H9 (cell line): Measurements from ENCODE around the gene OBP2B. TPM values are rescaled to one million over a fixed set of nuclear protein-coding genes. Genes with fewer than 3 reads are reported as not detected.

Experiments used
- DNase-seq: peaks from one replicate; pipeline ENCODE4 v3.0.0-alpha.2; 2017
- H2AFZ ChIP-seq: one replicate; pipeline ENCODE4 v1.6.1; 2013; ENCODE audit warnings: mild to moderate bottlenecking, low read length, control low read depth, moderate library complexity
- H2AK5ac ChIP-seq: 2 replicates; pipeline ENCODE4 v1.6.1; 2013; ENCODE audit warnings: low read length, control low read depth, mixed read lengths; ENCODE audit not compliant: insufficient read length
- H2BK120ac ChIP-seq: one replicate; pipeline ENCODE4 v1.6.1; 2013; ENCODE audit warnings: low read depth, mild to moderate bottlenecking, low read length, control low read depth, inconsistent platforms; ENCODE audit not compliant: poor library complexity, severe bottlenecking
- H2BK12ac ChIP-seq: 2 replicates; pipeline ENCODE4 v1.6.1; 2013; ENCODE audit warnings: low read length, control low read depth, mixed read lengths, low read depth; ENCODE audit not compliant: insufficient read length
- H2BK15ac ChIP-seq: 2 replicates; pipeline ENCODE4 v1.6.1; 2013; ENCODE audit warnings: low read depth, low read length, control low read depth
- H2BK20ac ChIP-seq: one replicate; pipeline ENCODE4 v1.6.1; 2013; ENCODE audit warnings: low read depth, mild to moderate bottlenecking, low read length, control low read depth, inconsistent platforms; ENCODE audit not compliant: poor library complexity, severe bottlenecking
- H2BK5ac ChIP-seq: 2 replicates; pipeline ENCODE4 v1.6.1; 2013; ENCODE audit warnings: low read length, control low read depth, mixed read lengths; ENCODE audit not compliant: insufficient read length
- H3K14ac ChIP-seq: 2 replicates; pipeline ENCODE4 v1.6.1; 2013; ENCODE audit warnings: low read length, control low read depth; ENCODE audit not compliant: insufficient read depth
- H3K18ac ChIP-seq: 2 replicates; pipeline ENCODE4 v1.6.1; 2013; ENCODE audit warnings: low read depth, mild to moderate bottlenecking, mixed read lengths, low read length, control low read depth; ENCODE audit not compliant: insufficient read length
- H3K23ac ChIP-seq: 2 replicates; pipeline ENCODE4 v1.6.1; 2013; ENCODE audit warnings: low read length, control low read depth, mixed read lengths, low read depth; ENCODE audit not compliant: insufficient read length
- H3K23me2 ChIP-seq: 2 replicates; pipeline ENCODE4 v1.6.1; 2013; ENCODE audit warnings: low read depth, mild to moderate bottlenecking, mixed read lengths, low read length, control low read depth; ENCODE audit not compliant: insufficient read length, poor library complexity, severe bottlenecking
- H3K27ac ChIP-seq: 2 replicates; pipeline ENCODE4 v1.5.1; 2013; ENCODE audit warnings: low read length, control low read depth, mixed read lengths, low read depth; ENCODE audit not compliant: insufficient read length
- H3K27me3 ChIP-seq: 2 replicates; pipeline ENCODE4 v1.6.1; 2013; ENCODE audit warnings: low read length, control low read depth, inconsistent platforms; ENCODE audit not compliant: insufficient read depth
- H3K4ac ChIP-seq: 2 replicates; pipeline ENCODE4 v1.6.1; 2013; ENCODE audit warnings: low read depth, mild to moderate bottlenecking, control low read depth, inconsistent platforms, low read length, moderate library complexity
- H3K4me1 ChIP-seq: 2 replicates; pipeline ENCODE4 v1.6.1; 2013; ENCODE audit warnings: low read length, control low read depth, inconsistent platforms; ENCODE audit not compliant: insufficient read depth
- H3K4me2 ChIP-seq: 2 replicates; pipeline ENCODE4 v1.6.1; 2013; ENCODE audit warnings: low read length, control low read depth, mixed read lengths; ENCODE audit not compliant: insufficient read length, insufficient read depth
- H3K56ac ChIP-seq: 2 replicates; pipeline ENCODE4 v1.6.1; 2013; ENCODE audit warnings: low read depth, mild to moderate bottlenecking, mixed read lengths, low read length, control low read depth; ENCODE audit not compliant: insufficient read length
- H3K79me1 ChIP-seq: 2 replicates; pipeline ENCODE4 v1.6.1; 2013; ENCODE audit warnings: low read depth, mild to moderate bottlenecking, moderate library complexity, low read length, control low read depth, inconsistent platforms; ENCODE audit not compliant: insufficient read depth, poor library complexity, severe bottlenecking
- H3K79me2 ChIP-seq: 2 replicates; pipeline ENCODE4 v1.6.1; 2013; ENCODE audit warnings: low read length, control low read depth, inconsistent platforms; ENCODE audit not compliant: insufficient read depth
- H3K9ac ChIP-seq: 2 replicates; pipeline ENCODE4 v1.6.1; 2013; ENCODE audit warnings: low read length, control low read depth, mixed read lengths; ENCODE audit not compliant: insufficient read length; ENCODE audit errors: extremely low read depth
- H3K9me3 ChIP-seq: one replicate; pipeline ENCODE4 v1.6.1; 2013; ENCODE audit warnings: low read depth, low read length, inconsistent platforms; ENCODE audit not compliant: control insufficient read depth
- H3T11ph ChIP-seq: one replicate; pipeline ENCODE4 v1.6.1; 2013; ENCODE audit warnings: mild to moderate bottlenecking, low read length, control low read depth, inconsistent platforms
- H4K20me1 ChIP-seq: one replicate; pipeline ENCODE4 v1.6.1; 2013; ENCODE audit not compliant: control insufficient read depth, insufficient read length, insufficient read depth
- H4K5ac ChIP-seq: 2 replicates; pipeline ENCODE4 v1.6.1; 2013; ENCODE audit warnings: low read depth, mild to moderate bottlenecking, mixed read lengths, low read length, control low read depth; ENCODE audit not compliant: insufficient read length
- H4K8ac ChIP-seq: replicated peaks from 2 replicates; pipeline ENCODE4 v1.6.1; 2013; ENCODE audit warnings: low read length, control low read depth, mixed read lengths, low read depth; ENCODE audit not compliant: insufficient read length
- H4K91ac ChIP-seq: 2 replicates; pipeline ENCODE4 v1.6.1; 2013; ENCODE audit warnings: low read depth, mild to moderate bottlenecking, moderate library complexity, mixed read lengths, low read length, control low read depth; ENCODE audit not compliant: insufficient read length
- H3K27ac Mint-ChIP-seq, 3 experiments: 2 replicates in 2 of 3; 3 replicates in 1 of 3; pipeline ENCODE4 v1.8.0; 2020 to 2021; ENCODE audit warnings: mixed read lengths in 3 of 3, mild to moderate bottlenecking in 1 of 3, moderate library complexity in 1 of 3
- H3K27me3 Mint-ChIP-seq: 2 replicates; pipeline ENCODE4 v1.8.0; 2021; ENCODE audit warnings: low read depth, mild to moderate bottlenecking, moderate library complexity, mixed read lengths
- H3K36me3 Mint-ChIP-seq, 3 experiments: 2 replicates in 2 of 3; 3 replicates in 1 of 3; pipeline ENCODE4 v1.8.0; 2020 to 2021; ENCODE audit warnings: low read depth in 3 of 3, mixed read lengths in 3 of 3; ENCODE audit not compliant: insufficient read depth in 1 of 3
- H3K4me1 Mint-ChIP-seq, 2 experiments: 2 replicates each; pipeline ENCODE4 v1.8.0; 2020; ENCODE audit warnings: mixed read lengths in 2 of 2
- H3K4me3 Mint-ChIP-seq, 2 experiments: 2 replicates in 1 of 2; 3 replicates in 1 of 2; pipeline ENCODE4 v1.8.0; 2020 to 2021; ENCODE audit warnings: mild to moderate bottlenecking in 2 of 2, mixed read lengths in 2 of 2, moderate library complexity in 1 of 2
- H3K9me3 Mint-ChIP-seq, 2 experiments: 2 replicates in 1 of 2; 3 replicates in 1 of 2; pipeline ENCODE4 v1.8.0; 2020; ENCODE audit warnings: mild to moderate bottlenecking in 2 of 2, mixed read lengths in 2 of 2, moderate library complexity in 1 of 2
- CTCF ChIP-seq: fragments of 200-600 bp; sonication (generic); conservative IDR thresholded peaks from 3 replicates; pipeline ENCODE4 v1.8.0; 2021; ENCODE audit warnings: antibody characterized with exemption, mild to moderate bottlenecking
- WGBS: extraction: QIAGEN DNeasy Blood & Tissue Kit; methylation state at CpG from one replicate; pipeline ENCODE4 v1.1.7; 2013; ENCODE audit warnings: missing lambda C conversion rate, low lambda C conversion rate, mixed read lengths; ENCODE audit not compliant: insufficient read length; ENCODE audit errors: extremely low coverage; 5-methylcytosine and 5-hydroxymethylcytosine counted together
- total RNA-seq: library from RNA; stranded (reverse); gene quantifications from 2 replicates; pipeline ENCODE4 v1.2.1, GENCODE V29; 2021

Gene OBP2B
- total RNA-seq, 1 experiment from 2014 or later, result not detected

DNA sequence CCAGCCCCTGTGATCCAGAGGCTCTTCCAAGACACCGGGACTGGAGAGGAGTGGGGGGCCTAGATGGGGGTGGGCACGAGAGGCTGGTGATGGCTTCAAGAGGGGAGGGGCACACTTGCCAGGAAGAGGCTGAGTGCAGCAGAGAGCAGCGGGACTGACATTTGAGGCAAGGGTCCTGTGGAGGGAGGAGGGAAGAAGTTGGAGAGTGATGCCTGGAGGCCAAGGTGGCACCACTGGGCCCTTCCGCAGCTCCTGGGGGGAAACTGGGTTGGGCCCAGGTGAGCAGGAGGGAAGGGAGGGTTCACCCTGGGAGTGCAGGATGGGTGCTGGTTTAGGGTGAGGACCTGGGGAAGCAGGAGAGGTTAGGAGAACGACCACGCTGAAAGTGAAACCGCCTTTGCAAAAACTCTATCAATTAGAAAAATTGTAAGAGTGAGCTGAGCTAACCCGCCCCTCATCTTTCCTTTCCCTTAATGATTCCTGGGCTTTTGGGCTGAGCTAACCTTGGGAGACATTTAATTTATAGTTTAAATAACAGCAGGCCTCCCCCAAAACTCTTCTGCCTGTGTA is 39.8 kb upstream of the OBP2B start:
- no peak overlapping the region for H3K23ac ChIP-seq
- DNase-seq, result no peak
- no peak overlapping the region for H3K14ac ChIP-seq
- no peak overlapping the region for H2BK5ac ChIP-seq
- H3K79me2 ChIP-seq, result no peaks in the 10 kb centered on the region
- H2BK120ac ChIP-seq, result no peak overlapping the region
- H3K9me3 ChIP-seq, result no peaks in the 10 kb centered on the region
- no peaks in the 10 kb centered on the region for H3K27me3 ChIP-seq
- no peaks in the 10 kb centered on the region for H3K23me2 ChIP-seq
- no peak overlapping the region for H3K56ac ChIP-seq
- H3K27ac ChIP-seq, result no peak overlapping the region
- peaks cover 7 to 13% of the 10 kb centered on the region in 2 experiments for H3K4me1 Mint-ChIP-seq
- no peaks in the 10 kb centered on the region for H4K20me1 ChIP-seq
- H2BK20ac ChIP-seq, result no peak overlapping the region
- no peak overlapping the region for H3K27ac Mint-ChIP-seq
- no peaks in the 10 kb centered on the region for H3K4me1 ChIP-seq
- no peaks in the 10 kb centered on the region for H3K79me1 ChIP-seq
- H3K9me3 Mint-ChIP-seq, result no peaks in the 10 kb centered on the region
- H4K5ac ChIP-seq, result no peak overlapping the region
- H4K91ac ChIP-seq, result no peak overlapping the region
- H3K18ac ChIP-seq, result no peak overlapping the region
- no peak for TF ChIP-seq CTCF
- no peak overlapping the region for H2BK12ac ChIP-seq
- H2BK15ac ChIP-seq, result no peak overlapping the region
- peaks cover 53% of the 10 kb centered on the region for H3K27me3 Mint-ChIP-seq
- H4K8ac ChIP-seq, result no peak overlapping the region
- no peak overlapping the region for H3T11ph ChIP-seq
- no peak overlapping the region for H3K4me2 ChIP-seq
- H3K9ac ChIP-seq, result no peak overlapping the region
- H3K4me3 Mint-ChIP-seq, result no peak overlapping the region
- H2AFZ ChIP-seq, result no peak overlapping the region
- no peak overlapping the region for H2AK5ac ChIP-seq
- no peaks in the 10 kb centered on the region; a peak in 1 of 7 replicates for H3K36me3 Mint-ChIP-seq
- no CpG with 5 or more reads among the region's 8 CpGs for WGBS
- no peak overlapping the region for H3K4ac ChIP-seq
